ENCODE measurements around the gene ATP2B2.

ATP2B2 gene

DNA sequence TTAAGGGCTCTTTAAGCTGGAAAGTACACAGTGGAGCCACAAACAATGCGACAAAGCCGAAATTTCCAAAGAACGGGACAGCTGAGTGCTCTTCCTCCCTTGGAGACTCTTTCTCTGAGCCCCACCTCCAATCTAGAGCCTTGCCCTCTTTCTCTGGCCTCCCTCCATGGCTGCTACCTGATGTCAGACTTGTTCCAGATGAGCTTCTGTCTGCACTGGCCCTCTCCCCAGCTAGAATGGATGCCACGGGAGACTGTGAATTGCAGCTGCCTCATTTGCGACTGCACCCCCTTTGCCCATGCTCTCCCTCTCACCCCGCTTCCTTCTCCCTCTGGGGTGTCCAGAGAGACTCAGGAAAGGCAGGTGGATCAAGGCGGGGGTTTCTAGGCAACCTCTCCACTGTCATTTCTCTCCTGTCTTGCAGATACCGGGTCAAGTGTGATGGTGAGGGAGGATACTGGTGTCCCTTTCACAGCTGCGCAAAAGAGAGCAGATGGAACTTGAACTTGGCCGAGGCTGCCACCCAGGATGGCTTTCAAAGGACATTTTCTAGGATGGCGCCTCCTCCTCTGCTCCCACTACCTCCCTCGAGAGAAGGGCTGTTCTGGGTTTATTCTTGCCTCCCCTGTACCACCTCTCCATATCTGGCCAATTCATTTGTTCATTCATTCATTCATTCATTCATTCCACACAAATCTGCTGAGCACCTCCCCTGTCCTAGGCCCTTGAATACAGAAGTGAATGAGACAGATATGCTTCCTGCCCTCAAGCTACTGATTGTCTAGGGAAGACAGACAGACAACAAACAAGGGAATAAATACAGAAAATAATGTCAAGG, 12.8 kb downstream of the ATP2B2 start:
- DNase-seq, result no peak

DNA sequence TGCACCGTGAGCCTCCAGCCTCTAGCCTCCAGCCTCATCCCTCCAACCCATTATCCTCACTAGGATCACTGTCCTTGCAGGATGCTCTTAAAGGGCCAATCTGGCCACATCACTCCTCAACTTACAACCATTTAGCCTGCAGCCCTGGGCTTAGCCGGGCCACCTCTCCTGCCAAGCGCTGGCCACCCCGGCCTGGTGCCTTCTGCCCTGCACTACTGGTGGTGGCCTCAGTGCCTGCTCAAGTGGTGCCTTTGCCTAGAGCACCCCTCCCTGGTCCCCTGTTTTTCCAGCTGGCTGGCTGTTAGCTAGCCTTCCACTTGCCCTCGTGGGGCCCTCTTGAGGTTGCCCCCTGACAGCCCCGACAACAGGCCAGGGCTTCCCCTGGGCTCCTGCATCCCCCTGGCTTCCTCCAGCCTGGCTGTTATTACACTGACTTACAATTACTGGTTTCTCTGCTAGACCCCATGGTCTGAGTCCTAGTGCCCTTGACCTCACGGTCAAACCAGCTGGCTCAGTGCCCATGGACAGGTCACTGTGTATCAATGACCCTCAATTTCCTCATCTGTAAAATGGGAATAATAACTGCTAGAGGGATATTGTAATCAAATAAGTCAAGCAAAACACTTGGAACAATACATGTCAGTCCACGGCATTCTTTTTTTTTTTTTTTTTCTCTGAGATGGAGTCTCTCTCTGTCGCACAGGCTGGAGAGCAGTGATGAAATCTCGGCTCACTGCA, 15.5 kb downstream of the ATP2B2 start:
- no peak for DNase-seq

DNA sequence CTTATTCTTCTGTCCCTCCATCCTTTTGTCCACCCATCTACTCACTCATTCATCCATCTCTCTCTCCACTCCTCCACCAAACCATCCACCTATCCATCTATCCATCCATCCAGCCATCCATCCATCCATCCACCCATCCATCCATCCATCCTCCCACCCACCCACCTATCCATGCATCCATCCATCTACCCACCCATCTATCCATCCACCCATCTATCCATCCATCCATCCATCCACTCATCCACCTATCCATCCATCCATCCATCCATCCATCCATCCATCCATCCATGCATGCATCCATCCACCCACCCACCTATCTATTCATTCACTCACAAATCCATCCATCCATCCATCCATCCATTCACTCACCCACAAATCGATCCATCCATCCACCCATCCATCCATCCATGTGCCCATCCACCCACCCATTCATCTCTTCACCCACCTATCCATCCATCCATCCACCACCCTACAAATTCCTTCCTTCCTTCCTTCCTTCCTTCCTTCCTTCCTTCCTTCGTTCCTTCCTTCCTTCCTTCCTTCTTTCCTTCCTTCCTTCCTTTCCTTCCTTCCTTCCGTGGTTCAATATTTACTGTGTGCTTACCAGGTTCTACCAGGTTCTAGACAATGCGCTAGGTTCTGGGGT, 17.3 kb downstream of the ATP2B2 start:
- DNase-seq, result no peak

DNA sequence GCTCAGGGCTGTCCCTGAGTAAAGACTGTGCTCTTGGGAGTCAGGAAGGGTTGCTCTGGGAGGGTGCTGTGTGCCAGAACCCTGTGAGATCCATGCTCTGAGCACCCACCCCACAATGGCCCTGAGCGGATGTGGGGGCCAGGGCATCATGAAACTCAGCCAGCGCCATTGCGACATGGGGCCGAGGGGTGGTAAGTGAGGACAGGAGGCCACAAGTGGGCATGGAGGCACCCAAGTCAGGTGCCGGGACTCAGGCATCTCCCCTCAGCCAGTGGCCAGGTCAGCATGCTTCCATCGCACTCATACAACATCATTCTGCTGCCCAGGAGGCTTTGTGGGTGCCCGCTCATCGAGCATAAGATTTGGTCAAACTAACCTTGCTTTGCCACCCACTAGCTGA, 19.6 kb downstream of the ATP2B2 start:
- DNase-seq, result no peak

DNA sequence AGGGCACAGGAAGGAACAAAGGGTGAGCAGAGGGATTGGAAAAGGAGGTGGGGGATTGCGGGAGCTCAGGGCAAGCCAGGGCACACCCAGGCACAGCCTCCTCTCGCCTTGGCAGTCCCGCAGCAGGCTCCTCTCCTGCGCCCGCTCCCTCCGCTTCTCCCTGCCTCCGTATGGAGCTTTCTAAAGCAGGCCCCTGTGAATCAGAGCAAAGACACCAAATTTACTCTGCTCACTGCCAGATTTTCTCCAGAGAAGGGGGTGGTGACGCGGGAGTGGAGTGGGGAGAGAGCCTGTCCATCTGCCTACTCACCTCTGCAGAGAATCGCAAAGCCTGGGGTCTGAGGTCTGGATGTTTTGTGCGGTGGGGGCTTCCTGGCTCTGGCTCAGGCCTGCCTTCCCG, 20.0 kb downstream of the ATP2B2 start:
- DNase-seq, result no peak

DNA sequence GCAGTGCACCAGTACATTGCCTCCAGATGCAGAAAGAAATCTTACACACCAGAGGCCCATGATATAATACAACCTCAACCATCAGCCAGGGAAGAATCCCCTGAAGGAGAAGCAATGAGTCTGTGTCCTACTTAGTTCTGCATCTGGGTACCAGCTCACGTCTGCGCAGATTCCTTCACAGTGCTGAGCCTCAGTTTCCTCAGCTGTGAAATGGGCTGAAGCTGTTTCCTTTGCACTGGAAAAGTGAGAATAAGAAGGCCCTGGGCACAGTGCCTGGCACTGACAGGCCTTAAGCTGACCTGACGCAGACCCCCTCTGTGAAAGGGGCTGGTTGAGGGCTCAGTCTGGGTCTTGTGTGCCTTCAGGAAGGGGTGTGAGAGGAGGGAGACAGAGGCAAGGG, 20.7 kb downstream of the ATP2B2 start:
- DNase-seq, result no peak

DNA sequence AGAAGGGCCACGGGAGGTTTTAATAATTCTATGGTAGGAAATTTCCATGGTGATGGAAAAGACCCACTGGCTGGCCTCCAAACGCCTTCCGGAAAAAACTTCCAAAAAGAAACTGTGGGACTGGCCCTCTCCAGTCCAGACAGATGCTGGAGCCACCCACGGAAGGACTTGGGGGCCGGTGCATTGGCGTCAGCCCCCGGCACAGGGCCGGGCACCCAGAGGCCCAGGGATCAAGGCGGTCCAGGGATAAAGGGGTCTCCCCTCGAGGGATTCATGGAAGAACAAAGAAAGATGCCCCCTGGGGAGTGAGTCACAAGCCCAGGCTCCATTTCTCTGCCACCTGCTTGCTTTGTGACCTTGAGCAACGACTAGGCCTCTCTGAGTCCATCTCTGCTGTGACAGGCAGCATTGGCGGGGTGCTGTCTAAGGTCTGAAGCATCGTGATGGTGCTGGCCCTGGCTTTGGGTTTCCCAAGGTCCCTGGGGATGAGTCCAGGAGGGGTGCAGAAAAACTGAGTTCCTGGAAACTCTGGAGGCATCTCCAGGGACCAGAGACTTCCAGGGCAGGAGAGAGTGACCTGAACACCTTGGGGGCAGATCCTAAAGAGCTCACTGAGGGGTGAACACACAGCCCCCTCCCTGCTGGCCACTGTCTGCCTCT, 21.6 kb downstream of the ATP2B2 start:
- DNase-seq, result no peak

DNA sequence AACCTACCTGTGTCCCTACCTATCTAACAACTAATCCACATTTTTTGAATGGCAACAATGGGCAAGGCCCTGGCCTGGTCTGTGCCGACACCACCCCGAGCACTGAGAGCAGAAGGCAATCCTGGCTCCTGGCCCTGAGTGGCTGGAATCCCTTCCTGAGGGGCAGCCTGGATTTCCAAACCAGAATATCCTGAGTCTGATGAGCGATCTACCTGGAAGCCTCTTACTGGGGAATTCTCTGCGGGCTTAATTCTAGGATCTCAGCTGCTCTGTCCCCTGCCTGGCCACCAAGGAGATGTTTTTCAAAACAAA, 22.1 kb downstream of the ATP2B2 start:
- no peak for DNase-seq

DNA sequence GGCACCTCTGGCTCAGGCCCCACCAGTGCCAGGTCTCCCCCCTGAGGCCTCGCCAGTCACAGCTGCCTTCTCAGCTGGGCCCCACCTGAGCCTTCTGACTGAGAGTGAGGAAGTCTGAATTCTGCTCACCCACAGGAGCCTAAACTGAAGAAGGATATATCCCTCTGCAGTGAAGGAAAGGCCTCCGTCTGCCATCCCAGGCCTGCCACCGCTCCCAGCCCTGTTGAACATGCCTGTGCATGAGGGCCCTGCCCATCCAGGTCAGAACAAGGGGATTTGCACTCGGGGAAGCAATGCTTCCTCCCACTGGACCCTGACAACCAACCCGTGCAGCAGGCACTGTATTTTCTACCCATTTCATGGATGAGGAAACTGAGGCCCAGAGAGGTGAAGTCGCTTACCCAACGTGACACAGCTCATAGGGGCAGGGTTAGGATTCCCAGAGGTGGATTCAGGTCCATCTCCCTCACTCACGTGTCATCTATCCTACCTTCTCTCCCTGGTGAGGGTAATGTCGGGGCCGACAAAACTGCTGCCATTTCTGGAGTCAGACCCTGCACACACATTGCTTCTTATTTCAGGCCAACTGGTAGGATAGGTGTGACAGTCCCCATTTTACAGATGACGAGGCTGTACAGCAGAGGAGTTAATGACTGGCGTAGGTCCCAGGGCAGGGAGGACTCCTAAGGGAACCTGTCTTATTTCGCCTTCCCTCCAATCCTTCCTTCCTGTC, 22.6 kb downstream of the ATP2B2 start:
- no peak for DNase-seq

DNA sequence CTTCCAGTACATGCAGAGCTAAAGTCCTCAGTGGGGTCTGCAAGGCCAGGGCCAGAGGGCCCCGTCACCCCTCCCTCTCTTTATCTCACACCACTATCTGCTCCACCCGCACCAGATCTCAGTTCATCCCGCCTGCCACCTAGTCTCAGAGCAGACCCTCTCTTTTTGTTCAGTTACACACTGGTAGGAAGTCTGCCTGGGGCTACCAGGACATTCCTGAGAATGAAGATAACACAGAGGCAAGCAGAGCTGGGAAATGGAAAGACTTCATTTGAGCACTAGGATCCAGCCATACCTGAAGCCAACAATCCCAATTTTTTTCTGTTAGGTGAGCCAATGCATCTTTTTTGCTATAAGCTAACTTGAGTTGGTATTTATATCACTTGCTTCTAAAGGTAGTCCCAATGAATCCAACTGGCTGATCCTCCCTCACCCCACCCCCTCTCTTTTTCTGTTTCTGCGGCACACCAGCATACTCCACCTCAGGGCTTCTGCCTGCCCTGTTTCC, 24.5 kb downstream of the ATP2B2 start:
- DNase-seq, result no peak

DNA sequence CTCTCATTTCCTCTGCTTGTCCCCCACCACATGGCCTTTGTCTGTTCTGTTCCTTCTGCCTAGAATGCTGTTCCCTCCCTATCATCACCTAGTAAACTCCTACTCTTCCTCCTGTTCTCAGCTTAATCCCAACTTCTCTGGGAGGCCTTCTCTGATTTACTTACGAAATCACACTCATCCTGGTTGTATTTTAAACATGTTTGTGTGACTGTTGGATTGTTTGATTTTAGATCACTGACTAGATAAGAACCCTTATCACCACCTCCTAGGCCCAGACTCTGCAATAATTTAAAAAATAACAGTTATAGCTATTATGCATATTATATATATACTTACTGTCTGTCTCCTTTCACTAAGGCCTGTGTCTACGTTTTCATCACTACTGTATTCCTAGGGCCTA, 26.1 kb downstream of the ATP2B2 start:
- DNase-seq, result no peak

DNA sequence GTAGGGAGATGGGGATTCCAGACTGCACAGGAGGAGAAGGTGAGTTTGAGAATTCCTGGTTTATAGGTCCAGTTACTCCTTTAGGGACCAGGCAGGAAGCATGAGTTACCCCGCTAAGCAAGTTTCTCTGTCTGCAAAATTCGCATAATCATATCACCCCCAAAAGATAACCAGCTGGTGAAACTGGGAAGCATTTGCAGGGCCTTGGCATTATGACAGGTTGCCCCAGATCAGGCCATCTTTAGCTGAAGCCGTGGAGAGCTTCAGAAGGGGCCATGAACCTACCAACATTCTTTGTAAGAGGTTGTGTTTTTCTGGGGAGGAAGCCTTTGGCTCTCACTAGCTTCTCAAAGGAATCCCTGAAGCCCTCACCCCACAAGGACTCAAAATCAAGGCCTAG, 29.4 kb downstream of the ATP2B2 start:
- DNase-seq, result no peak

DNA sequence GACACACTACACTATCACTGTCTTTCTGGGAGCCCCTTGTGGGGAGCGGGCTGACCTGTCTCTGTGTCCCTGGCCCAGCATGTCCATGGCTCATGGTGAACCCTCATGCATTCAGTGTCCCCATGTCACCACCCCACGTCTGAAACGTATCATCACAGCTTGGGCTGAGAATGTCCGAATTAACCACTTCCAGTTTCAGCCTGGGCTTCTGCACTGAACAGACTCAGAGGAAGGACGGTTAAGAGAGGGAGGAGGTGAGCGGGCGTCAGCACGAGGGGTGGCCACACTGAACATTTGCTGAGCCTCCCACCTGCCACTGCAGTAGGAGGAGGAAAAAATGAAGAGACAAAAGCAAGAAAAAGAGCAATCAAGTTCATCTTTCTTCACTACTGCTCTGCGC, 30.5 kb downstream of the ATP2B2 start:
- DNase-seq, result no peak

DNA sequence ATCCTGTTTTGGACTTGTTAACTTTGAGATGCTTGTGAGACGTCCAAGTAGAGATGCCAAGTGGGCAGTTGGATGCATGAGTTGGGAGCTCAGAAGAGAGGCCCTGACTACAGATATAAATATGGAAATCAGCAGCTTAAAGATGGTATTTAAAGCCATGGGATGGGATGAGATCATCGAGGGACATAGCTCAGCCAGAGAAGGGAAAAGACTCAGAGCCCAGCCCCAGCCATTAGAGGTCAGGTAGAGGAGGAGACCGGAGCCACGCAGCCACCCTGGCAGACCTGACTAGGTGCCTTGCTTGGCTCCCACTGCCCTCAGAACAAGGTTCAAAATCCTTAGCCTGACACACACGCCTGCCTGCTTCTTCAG, 31.1 kb downstream of the ATP2B2 start:
- no peak for DNase-seq

DNA sequence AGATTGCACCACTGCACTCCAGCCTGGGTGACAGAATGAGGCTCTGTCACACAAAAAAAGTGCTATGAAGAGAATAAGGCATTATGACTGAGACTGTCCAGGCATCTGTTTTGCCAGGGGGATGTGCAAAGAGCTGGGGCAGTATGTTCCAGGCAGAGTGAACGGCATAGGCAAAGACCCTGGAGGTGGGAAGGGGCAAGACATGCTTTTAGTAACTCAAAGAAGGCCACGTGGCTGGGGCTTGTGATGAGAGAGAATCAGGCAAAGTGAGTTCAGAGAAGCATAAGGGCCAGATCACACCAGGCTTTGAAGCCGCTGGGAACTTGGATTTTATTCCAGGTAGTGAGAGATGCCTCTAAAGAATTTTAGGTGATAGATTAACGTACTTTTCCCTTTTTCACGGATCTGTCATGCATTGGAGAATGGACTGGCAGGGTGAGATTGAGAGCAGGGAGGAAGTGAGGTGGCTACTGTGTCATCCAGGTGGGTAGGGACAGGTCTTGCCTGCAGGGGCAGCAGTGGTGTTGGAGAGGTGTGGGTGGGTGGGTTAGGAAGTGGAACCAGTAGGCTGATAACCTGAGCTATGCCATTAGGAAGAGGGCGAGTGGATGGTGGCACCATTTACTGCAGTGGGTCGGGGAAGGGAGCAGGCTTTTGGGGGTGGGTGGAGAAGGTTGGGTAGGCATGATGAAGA, 31.7 kb downstream of the ATP2B2 start:
- no peak for DNase-seq

DNA sequence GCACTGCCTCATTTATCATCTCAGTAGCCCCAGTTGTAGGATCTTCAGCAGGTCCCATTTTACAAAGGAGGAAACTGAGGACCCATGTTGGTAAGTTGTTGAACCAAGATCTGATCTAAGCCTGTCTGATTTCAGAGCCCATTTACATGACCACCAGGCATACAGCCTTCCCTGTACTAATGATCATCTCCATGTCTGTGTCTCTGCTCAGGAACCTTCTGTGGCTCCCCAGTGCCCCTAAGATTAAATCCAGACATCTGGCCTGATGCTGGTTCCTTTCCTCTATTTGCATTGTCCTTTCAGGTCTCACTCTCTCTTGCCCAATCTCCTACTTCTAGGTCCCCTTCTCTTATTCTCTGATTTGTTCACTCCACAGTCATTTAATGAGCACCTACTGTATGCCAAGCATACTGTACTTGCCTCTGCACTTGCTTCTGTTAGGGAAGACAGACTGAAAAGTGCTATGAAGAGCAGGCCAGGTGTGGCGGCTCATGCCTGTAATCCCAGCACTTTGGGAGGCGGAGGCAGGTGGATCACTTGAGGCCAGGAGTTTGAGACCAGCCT, 32.4 kb downstream of the ATP2B2 start:
- no peak for DNase-seq

DNA sequence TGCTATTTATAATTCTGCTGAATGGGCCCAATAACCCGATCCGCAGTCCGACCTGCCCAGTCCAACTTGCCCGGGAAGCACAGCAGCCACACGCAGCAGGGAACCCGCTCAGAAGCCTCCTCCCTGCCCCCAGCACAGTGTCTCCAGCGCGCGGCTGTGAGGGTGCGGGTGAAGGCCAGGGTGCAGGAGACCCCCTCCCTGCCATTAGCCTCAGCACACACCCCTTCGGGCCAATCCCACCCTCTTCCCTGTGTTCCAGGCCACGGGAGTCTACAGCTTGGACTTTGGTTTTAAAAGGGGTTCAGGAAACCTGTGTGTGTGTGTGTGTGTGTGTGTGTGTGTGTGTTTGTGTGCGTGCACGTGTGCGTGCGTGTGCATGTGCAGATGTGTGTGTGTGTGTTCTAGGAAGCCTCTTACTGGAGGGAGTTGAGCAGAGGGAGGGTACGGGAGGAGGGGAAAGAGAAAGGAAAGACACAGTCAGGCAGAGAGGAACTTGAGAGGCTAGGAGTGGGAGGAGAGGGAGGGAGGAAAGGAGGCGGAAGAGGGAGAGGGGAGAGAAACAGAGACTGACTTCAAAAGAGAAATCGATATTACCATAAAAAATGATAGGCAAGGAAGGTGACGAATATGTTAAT, 34.2 kb downstream of the ATP2B2 start:
- DNase-seq, result no peak

DNA sequence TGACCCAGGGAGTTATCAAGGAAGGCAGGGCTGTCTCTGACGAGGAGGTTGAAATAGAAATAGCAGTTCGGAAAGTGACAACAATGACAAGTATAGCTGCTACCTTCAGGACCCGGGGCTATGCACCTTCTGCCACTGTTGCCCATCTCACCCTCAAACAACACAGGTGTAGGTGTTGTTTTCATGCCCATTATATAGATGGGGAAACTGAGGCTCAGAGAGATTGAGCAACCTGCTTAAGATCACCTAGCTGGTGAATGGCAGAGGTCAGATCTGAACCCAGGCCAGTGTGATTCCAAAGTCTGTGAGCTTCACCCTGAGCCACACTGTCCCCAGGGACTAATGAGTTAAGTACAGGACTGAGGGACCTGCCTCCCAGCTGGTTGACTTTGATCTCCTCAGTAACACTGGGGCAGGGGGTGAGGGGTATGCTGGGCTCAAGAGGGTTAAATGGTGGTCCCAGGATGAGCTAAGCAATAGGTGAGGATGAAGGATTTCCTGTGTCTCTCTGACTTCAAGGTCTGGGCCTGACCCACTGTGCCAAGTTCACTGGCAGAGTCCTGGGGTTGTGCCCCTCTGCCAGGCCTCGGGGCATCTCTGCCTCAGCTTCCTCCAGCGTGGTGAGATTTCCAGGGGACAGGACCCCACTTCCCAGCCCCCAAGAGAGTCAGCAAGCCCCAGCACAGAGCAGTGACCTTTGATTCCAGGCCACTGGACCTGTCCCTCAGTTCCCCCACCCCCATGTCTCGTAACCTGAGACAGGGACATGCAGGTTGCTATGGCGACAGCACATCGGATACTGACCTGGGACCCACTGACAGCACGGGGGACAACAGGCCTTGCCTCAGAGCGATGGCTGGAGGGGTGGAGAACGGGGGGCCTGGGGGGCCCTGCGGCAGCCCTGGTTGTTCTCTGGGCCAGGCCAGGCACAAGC, 35.0 kb downstream of the ATP2B2 start:
- DNase-seq, result no peak

DNA sequence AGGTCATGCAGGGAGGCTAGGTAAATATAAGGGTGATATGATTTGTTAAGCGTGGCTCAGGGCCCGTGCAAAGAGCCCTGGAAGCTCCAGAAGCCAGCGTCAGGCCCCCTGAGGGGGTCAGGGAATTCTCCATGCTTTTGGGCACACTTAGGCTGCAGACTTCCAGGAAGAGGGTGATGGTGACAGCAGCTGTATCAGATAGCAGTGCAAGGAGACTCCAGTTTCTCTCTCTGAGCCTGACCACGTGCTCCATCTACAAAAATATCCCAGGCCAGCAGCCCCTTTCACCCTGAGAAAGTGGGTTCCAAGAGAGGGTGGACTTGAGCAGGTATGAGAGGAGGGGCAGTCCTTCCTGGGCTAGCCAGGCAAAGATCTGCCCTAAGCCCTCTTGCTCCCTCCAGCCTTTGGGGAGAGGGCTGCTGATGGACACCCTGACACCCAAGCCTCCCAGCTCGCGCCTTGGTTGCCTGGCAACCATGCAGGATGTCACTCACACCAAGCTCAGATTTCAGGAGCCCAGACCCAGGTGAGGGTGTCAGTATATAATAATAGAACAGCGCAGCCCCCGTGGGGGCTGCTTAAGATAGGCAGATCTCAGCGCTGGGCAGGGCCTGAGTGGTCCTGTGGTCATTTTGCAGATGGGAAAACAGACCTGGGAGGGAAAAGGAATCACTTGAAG, 35.8 kb downstream of the ATP2B2 start:
- DNase-seq, result no peak
